ENCODE data around the gene PCSK1N.
"Not testable (repeated sequence)": the region's sequence is repeated elsewhere in the genome, so short reads cannot be mapped to it uniquely, and the experiment has no call there.

PCSK1N gene, protein sequence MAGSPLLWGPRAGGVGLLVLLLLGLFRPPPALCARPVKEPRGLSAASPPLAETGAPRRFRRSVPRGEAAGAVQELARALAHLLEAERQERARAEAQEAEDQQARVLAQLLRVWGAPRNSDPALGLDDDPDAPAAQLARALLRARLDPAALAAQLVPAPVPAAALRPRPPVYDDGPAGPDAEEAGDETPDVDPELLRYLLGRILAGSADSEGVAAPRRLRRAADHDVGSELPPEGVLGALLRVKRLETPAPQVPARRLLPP

DNA sequence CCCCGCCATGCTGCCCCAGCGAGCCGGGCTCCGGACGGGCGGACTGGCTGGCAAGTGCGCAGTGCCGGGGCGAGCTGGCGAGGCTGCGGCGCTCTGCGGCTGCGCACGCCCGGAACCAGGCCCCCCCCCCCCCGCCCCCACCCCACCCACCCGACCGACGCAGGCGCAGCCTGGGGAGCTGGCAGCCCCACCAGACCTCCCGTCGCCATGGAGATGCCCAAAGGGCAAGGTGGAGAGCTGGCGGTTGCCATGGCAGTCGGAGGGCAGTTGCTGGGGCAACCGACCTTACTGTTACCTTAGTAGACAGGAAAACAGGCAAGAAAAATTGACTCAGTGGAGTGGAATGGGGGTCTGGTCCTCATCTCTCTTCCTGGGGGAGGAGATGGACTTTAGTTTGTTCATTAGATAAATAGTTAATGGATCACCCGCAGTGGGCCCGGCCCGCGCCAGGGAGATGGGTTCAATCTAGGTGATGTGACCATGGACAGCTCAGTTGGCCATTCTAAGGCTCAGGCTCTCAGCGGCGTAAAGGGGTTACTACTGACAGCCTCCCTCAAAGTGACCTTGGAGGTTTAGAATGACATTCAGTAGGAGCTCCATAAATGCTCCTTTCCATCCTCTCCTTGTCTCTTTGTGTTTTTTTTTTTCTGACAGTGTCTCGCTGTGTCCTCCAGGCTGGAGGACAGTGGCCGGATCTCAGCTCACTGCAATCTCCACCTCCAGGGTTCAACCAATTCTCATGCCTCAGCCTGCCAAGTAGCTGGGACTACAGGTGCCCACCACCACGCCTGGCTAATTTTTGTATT lies at the start of gene PCSK1N:
Gene PCSK1N (minus strand): TSS at position 87 of the 806 bp plus-strand sequence. CDS start 78 bp downstream, at position 9.
- peak in 1 of 2 donors; percentile 36 for DNase-seq (ENCODE audit: low read depth in 2 of 2)

GRCh38 chrX:48883729-48884128 lies 48.3 kb upstream of the PCSK1N start:
- DNase-seq (ENCODE audit: low read depth in 2 of 2), result no peak

DNA sequence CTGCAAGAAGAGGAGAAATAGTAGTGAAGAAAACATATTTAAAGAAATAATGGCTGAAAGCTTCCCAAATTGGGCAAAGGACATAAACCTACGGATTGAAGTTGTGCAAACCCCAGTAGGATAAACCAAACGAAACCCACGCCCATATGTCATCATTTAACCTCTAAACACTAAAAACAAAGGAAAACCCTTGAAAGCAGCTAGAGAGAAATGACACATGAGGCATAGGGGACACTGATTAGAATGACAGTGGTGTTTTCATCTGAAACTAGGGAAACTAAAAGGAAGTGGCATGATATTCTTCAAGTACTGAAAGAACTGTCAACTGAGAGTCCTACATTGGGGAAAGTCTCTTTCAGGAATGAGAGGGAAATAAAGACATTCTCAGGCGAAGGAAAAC lies 41.5 kb upstream of the PCSK1N start:
- not testable (repeated sequence) for DNase-seq (ENCODE audit: low read depth in 2 of 2)

DNA sequence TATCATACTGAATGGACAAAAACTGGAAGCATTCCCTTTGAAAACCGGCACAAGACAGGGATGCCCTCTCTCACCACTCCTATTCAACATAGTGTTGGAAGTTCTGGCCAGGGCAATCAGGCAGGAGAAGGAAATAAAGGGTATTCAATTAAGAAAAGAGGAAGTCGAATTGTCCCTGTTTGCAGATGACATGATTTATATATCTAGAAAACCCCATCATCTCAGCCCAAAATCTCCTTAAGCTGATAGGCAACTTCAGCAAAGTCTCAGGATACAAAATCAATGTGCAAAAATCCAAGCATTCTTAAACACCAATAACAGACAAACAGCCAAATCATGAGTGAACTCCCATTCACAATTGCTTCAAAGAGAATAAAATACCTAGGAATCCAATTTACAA lies 36.6 kb upstream of the PCSK1N start:
- DNase-seq (ENCODE audit: low read depth in 2 of 2), result not testable (repeated sequence)

DNA sequence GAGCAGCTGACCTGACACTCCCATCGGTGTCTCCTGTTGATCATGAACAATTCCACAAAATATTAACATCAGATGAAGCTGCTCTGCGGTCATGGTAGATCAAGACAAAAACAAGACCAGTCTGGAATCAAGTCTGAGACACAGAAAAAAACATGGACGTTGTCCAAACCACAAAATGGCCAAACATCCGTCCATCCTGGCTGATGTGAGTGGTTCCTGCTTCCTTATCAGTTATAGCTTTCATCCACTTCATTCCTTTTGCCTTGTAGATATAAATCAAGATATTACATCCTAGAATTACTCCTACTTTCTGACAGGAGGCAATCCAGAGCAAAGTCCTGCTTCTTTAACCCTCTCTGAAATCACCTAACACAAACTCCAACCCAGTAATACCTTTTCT lies 28.8 kb upstream of the PCSK1N start:
- DNase-seq (ENCODE audit: low read depth in 2 of 2), result no peak

GRCh38 chrX:48854898-48855297 lies 19.5 kb upstream of the PCSK1N start:
- no peak for DNase-seq (ENCODE audit: low read depth in 2 of 2)

- not testable (repeated sequence) for DNase-seq (ENCODE audit: low read depth in 2 of 2)
Observed at GRCh38 chrX:48854121-48854804, 18.9 kb upstream of the PCSK1N start.

GRCh38 chrX:48853494-48853893 lies 18.1 kb upstream of the PCSK1N start:
- not testable (repeated sequence) for DNase-seq (ENCODE audit: low read depth in 2 of 2)

DNA sequence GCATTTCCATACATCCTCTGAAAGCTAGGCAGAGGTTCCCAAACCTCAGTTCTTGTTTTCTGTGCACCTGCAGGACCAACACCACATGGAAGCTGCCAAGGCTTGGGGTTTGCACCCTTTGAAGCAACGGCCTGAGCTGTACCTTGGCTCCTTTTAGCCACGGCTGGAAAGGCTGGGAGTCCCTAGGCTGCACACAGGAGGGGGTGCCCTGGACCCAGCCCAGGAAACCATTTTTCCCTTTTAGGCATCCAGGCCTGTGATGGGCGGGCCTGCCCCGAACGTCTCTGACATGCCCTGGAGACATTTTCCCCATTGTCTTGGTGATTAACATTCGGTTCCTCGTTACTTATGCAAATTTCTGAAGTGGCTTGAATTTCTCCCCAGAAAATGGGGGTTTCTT lies 17.4 kb upstream of the PCSK1N start:
- no peak for DNase-seq (ENCODE audit: low read depth in 2 of 2)

DNA sequence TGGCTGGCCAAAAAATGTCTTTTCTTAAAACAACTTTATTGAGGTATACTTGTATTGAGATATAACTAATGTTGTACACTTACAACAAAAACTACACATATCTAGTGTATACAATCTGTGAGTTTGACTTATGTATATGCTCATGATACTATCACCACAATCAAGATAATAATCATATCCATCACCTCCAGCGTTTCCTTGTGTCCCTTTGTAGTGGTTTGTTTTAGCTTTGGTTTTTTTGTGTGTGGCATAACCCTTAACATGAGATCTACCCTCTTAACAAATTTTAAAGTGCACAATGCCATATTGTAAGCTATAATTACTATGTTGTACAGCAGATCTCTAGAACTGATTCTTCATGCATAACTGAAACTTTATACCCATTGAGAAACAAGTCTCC lies 13.4 kb upstream of the PCSK1N start:
- DNase-seq (ENCODE audit: low read depth in 2 of 2), result no peak

- DNase-seq (ENCODE audit: low read depth in 2 of 2), result no peak
Observed at GRCh38 chrX:48839686-48840085, 4.3 kb upstream of the PCSK1N start.

GRCh38 chrX:48834383-48834709 lies 1.1 kb downstream of the PCSK1N start:
- DNase-seq (ENCODE audit: low read depth in 2 of 2), result no peak

DNA sequence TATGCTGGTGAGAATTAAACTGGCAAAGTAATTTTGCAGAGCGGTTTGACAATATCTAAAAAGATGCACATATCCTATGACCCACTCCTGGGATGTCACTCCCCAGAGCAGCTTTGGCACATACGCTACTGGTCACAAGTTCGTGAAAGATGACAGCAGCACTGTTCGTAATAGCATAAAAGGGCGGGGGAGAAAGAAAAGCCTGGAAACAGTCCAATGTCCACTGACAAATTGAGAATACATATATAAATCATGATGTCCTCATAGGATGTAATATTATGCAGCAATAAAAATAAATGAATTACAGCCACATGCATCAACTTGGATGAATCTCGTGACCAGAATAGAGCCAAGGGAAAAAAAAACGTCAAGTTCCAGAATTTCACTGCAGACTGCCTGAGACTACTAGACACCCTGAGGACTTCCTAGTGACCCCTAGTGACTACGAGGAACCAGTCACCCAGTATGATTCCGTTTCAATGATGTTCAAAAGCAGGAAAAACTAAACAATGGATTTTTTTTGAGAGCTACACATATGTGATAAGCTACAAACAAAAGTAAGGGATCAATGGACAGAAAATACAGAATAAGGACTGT lies 1.8 kb downstream of the PCSK1N start:
- no peak for DNase-seq (ENCODE audit: low read depth in 2 of 2)

GRCh38 chrX:48831909-48832291 lies 3.5 kb downstream of the PCSK1N start:
- DNase-seq (ENCODE audit: low read depth in 2 of 2), result no peak

DNA sequence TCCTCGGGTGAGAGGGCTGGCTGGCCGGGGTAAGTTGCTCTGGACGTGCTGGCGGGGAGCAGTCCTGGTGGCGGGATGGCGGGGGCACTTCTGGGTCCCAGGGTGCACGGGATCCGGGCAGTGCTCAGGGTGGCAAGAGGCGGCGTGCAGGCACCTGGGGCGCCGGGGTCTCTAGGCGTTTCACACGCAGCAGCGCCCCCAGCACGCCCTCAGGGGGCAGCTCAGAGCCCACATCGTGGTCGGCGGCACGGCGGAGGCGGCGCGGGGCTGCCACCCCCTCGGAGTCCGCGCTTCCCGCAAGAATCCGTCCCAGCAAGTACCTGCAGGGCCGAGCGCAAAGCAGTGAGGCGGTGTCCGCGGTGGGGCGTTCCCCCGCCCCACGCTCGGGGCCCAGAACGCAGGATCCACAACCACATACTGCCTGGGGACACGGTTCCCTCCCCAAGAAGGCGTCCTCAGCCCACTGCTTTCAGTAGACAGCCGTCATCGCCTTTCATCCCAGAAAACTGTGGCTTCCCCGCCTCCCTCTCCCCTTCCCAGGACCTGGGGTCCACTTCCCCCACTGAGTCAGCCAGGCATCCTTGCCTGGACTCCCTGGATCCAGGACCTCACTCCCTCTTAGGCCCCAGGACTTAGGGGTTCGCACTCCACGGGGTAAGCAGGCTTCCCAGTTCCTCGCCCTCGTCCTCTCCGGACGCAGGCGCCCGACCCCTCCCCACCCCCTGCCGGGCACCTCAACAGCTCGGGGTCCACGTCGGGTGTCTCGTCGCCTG lies 4.1 kb downstream of the PCSK1N start:
- no peak for DNase-seq (ENCODE audit: low read depth in 2 of 2)

DNA sequence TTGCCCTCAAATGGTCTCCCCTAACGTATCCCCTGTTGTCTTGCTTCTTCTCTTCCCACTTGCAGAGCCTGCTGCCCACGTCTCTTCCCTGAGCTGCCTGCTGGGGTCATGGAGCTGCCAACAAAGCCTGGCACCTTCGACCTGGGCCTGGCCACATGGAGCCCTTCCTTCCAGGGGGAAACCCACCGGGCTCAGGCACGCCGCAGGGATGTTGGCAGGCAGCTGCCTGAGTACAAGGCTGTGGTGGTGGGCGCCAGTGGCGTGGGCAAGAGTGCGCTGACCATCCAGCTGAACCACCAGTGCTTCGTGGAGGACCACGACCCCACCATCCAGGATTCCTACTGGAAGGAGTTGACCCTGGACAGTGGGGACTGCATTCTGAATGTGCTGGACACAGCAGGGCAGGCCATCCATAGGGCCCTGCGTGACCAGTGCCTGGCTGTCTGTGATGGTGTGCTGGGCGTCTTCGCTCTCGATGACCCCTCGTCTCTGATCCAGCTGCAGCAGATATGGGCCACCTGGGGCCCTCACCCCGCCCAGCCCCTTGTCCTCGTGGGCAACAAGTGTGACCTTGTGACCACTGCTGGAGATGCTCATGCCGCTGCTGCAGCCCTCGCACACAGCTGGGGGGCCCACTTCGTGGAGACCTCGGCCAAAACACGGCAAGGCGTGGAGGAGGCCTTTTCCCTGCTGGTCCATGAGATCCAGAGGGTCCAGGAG lies 6.2 kb downstream of the PCSK1N start:
- no peak for DNase-seq (ENCODE audit: low read depth in 2 of 2)

DNA sequence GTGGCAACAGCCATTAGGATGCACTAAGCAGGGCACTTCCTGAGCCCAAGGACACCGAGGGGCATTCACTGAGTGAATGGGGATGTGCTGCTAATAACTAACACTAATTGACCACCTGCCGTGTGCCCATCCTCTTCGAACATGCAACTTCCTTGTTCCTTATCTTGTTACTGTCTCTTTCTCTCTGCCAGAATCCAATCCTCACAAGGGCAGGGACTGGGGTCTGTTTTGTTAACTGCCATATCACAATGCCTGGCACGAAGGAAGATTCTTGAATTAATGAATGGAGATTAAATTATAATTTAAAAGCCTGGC lies 7.8 kb downstream of the PCSK1N start:
- no peak for DNase-seq (ENCODE audit: low read depth in 2 of 2)

DNA sequence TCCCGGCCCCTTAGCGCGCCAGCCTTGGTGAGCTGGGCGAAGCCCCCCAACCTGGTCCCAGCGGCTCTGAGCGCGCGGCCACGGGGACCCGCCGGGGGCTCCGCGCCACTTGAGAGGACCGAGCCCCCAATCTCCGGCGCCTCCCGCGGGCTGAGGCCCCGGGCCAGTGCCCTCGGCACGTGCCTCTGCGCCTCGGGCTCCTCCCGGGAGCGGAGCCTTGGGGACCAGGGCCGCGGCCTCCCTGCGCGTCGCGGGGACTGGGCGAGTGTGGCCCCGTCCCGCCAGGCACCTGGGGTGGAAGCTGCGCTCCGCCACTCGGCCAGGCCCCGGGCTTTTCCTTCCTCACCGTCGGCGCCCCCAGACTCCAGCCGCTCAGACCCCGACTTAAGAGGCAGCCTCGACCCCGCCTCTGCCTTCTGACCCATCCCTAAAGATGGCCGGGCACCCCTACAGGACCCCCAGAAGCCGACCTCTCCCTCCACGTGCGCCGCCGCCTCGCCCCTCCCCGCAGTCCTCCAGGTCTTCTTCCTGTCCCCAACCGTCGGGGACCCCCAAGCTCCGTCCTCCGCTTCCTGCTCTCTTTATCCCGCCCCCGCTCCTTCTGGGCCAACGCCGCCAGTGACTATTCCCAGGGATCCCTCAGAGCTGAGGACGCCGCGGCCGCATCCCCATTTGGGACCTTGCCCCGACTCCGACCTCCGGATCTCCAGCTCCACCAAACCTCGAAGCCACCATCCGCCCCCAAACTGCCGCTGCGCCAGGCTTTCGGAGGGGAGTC lies 8.3 kb downstream of the PCSK1N start:
- no peak for DNase-seq (ENCODE audit: low read depth in 2 of 2)

DNA sequence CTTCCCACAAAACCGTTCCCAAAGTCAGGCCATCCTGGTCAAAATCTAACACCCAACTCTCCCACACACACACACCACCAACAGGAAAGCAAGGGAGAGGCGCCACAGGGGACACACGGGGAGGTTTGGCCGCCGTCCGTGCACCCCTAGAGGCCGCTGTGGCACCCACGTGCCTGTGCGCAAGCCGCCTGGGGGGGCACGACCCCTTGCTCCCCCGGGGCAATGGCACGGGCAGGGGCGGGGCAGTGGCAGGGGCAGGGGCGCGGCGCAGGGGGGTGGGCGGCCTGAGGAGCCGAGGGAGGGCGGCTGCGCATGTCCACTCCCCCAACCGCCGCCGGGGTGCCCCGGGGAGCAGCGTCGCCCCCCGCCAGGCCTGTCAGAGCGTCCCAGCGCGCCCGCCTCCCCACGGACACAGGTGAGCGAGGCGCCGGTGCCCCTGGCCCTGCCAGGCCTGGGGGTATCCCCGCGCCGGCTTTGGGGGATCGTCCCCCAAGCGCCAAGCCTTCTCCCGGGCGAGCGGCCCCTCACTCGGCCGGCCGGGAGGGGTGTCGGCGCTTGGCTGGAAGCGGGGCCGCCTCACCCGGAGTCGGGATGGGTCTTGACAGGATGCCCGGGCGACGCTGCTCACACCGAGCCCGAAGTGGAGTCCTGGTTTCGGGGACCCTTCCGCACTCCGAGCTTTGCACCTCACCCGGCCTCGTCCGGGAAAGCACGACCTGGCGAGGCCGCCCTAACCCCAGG lies 9.1 kb downstream of the PCSK1N start, which contains the start of gene ERAS:
Gene ERAS (plus strand): TSS at position 379 of the 741 bp plus-strand sequence. CDS start 2,611 bp downstream, outside the sequence.
- no peak for DNase-seq (ENCODE audit: low read depth in 2 of 2)

GRCh38 chrX:48824066-48824465 lies 11.3 kb downstream of the PCSK1N start:
- no peak for DNase-seq (ENCODE audit: low read depth in 2 of 2)

Measured in stimulated activated CD8-positive, alpha-beta memory T cell treated with anti-CD3 and anti-CD28 coated beads, Interleukin-7, amount 100 ng/mL, for 4 hours (primary cell).